Left cardiac atrium (tissue), 4 donors: ENCODE data around the gene KLK6. TPM values are rescaled to one million over a fixed set of nuclear protein-coding genes. Genes with fewer than 3 reads are reported as not detected.

Source experiments
- ATAC-seq, 2 donors: fragments of 200-7000 bp; cut with Tn5 transposase; one replicate each; pipeline ENCODE4 v1.9.1; 2020; ENCODE audit warnings: mild to moderate bottlenecking in 2 of 2, moderate library complexity in 2 of 2
- DNase-seq: peaks from one replicate; pipeline ENCODE4 v3.0.0-alpha.2; 2020
- intact Hi-C, 2 donors: fragments of 100-400 bp; cut with DNase I; formaldehyde crosslinking; loops; one replicate each; pipeline versions ENCODE4 v1.14.1 to v1.15.1; 2022 to 2023
- long read RNA-seq: library from polyadenylated mRNA; unstranded; transcript quantifications from one replicate; pipeline ENCODE4 v2.0.0, GENCODE V29; 2021
- total RNA-seq, 2 donors: library from RNA; stranded (reverse); fragmentation: NEBNext Ultra II Directional; extraction: Animal tissue kit (Norgen Biotek cat#: 25700); gene quantifications; one replicate each; pipeline ENCODE4 v1.2.1, GENCODE V29; 2021
- donor health status: DM: no; HTN: yes; CAD: no.
- donor health status: DM: no; HTN: yes; CAD: no; lungs with severe emphysema.
- donor health status: DM: yes; HTN: yes; CAD: no.
- donor health status: Dilated cardiomyopathy.

The KLK6 gene
- total RNA-seq: not detected
- long read RNA-seq: 0 reads

DNA sequence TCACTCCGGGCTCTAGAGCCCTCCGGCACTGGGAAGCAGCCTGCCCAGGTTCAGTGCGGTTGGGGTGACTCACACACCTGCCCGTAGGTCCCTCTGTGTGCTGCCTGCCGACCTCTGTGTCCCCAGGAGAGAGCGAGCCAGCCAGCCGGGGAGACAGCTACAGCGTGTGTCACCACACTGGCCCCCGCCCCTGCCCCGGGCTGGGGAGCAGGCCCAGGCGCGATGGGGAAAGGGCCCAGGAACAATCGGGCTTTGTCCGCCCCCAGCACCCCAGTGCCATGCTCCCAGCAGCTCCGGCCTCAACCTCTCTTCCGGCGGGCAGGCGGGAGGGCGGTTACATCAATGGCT, at the start of gene KLK6:
Gene KLK6, minus strand, starts transcription at position 179 of the 348 bp plus-strand sequence. CDS start 1,487 bp downstream, outside the sequence.
- intact Hi-C loops: no loop called here
- ATAC-seq (no peak), DNase-seq (no peak)

DNA sequence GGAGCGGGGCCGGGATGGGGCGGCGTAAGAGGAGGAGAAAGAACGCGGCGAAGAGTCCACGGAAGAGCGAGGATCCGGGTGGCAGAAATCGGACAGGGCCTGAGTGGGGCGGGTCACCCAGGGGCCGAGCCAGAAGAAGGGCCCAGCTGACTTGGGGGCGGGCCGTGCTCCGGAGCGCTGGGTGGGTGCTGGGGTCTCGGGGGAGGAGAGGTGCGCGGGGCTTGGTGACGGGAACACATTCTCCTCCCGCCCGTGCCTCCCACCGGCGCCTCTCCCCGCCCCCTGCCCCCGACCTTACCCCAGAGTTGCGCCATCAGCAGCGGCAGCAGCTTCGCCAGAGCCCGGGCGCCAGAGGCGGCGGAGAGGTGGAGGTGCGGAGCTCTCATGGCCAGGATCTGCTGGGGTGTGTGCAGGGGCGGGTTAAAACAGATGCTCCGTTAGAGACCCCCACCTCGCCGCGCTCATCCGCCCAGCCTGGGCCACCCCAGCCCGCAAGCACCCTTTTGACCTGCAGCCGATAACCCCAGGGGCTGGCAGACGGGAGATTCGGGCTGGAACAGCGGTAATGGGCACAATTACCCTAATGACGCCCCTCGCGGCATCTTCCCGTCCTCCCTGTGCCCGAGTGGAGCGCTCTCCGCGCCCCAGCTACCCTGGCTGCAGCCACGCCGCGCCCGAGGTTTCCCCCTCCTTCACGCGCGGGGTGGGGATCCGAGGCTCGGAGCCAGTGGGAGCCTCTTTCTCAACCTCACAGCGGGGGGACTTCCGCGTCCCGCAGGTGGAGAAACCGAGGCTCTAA, 49.6 kb upstream of the KLK6 start:
- intact Hi-C loops: no loop called here
- ATAC-seq: peak; percentile 50 to 81
- peak; percentile 31 for DNase-seq

DNA sequence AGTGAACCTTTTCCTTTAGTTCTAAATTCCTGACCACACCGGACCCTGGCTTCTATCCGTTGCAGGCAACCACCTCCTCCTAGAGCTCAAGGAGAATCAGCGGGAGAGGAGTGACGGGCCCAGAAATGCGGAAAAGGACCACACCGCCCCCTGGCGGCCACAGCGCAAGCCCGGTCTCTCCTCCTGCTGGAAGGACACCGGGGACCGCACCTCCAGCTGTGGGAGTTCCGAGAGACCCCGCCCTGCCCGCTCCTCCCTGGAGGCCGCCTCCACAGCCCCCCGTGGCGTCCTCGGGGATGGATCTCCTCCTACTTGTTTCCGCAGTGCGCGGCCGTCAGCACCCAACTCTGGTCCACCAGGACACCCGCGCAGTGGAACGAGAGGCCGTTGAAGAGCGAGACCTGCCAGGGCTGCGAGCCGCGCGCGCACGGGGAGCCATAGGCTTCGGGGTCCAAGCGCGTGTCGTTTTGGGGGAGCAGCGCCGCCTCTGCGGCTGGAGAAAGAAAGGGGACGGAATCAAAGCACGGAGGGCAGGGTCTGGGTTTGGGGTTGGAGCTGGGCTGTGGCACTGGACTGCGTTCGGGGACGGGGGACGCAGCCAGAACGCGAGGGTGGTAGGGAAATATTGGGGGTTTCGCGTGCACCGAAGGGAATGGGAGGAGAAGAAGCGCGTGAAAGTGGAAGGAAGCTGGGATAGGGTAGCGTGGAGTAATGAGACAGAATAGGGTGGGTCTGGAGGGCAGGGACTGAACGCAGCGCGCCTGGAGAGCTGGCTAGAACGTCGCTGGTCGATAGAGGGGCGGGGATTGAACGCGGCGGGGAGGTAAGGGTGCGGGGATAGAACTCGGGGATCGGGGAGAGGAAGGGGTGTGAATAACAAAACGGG, 47.6 kb upstream of the KLK6 start:
- intact Hi-C loops: no loop called here
- ATAC-seq (peak in 1 of 2 donors; percentile 42), DNase-seq (peak; percentile 38)

DNA sequence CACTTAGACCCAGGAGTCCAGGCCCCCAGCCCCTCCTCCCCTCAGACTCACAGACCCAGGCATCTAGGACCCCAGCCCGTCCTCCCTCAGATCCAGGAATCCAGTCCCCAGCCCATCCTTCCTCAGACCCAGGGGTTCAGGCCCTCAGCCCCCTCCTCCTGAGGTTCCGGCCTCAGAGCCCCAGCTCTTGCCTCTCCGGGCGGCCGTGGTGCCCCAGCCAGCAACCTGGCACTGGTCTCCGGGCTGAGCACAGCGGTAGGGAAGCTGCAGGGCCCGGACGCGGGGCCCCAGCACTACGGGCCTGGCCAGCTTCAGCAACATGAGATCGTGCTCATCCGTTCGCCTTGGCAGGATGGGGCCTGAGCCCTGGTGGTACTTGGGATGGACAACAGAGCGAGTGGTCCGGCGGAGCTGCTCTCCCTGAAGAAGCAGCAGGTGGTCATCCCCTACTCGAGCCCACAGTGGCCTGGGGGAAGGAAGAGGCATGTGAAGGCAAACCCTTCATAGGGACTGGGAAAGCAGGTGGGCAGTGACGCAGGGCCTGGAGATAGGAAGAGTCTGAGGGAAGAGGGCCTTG, 46.4 kb upstream of the KLK6 start:
- ATAC-seq (no peak), DNase-seq (no peak)
- intact Hi-C loops: no loop called here

DNA sequence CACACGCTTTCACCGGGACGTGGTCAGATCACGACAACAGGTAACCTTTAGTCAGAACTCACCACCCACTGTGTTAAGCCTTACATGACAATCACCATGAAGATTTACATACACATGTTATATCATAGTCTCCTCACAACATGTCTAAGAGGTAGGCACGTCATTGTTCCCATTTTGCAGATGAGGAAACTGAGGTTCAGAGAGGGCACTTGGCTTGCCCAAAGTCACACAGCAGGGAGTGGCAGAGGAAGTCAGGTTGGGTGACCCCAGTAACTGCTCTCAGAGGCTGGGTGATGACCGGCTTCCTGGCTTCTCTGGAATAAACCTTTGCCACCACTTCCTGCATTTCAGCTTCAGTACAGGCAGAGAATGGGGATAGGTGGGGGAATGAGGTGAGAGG, 44.9 kb upstream of the KLK6 start:
- intact Hi-C loops: no loop called here
- ATAC-seq (no peak), DNase-seq (no peak)

DNA sequence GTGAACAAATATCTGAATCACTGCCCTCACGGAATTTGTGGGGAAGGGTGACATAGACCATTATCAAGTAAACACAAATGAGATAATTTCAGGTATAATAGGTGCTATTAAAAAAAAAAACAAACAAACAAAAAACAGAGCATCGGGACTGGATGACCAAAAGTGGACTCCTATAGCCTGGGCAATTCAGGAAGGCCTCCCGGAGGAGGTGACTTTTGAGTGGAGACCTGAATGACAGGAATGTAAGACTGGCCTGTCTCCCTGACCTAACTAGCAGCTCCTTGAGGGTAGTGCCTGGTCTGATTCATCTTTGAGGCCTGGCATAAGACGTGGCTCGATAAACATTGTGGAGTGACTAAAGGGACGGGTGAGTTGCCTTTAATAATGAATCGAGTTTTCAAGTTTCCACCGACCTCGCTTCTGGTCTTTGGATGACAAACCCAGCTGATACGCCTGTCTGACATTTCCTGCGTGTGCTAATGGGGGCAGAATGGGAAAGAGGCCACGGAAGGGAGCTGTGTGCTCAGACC, 43.3 kb upstream of the KLK6 start:
- intact Hi-C loops: no loop called here
- no peak for DNase-seq

DNA sequence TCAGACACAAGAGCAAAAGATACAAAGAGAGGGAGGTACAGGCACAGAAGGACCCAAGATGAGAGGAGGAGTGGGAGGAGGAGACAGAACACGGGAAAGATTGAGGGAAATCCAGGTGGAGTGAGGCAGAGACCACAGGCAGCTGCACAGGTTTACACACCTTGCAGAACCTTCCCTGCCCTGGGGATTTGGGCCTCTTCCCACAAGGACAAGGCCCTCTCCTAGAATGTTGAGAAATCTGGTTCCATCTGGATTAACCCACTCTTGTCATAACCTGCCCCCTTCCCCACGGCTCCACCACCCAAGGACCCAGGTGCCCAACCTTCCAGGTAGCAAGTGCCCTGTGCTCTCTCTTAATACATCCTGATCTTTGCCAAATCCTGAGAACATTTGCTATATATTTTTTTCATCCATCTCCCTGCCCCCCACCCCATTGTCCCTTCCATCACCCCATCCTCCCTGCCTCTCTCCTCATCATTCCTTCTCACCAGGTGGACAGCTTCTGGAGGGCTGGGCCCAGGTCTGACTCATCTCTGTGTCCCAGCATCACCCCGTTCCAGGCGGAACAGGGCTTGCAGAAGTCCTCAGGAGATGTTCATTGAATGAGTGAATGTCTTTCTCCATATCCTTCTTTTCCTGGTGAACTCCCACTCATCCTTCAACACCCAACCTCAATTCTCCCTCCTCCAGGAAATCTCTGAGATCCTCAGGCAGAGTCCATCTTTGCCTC, 40.8 kb upstream of the KLK6 start:
- intact Hi-C loops: no loop called here
- ATAC-seq (no peak), DNase-seq (no peak)

More for the DNA sequence above, 43.3 kb upstream of the KLK6 start:
- no peak for ATAC-seq

DNA sequence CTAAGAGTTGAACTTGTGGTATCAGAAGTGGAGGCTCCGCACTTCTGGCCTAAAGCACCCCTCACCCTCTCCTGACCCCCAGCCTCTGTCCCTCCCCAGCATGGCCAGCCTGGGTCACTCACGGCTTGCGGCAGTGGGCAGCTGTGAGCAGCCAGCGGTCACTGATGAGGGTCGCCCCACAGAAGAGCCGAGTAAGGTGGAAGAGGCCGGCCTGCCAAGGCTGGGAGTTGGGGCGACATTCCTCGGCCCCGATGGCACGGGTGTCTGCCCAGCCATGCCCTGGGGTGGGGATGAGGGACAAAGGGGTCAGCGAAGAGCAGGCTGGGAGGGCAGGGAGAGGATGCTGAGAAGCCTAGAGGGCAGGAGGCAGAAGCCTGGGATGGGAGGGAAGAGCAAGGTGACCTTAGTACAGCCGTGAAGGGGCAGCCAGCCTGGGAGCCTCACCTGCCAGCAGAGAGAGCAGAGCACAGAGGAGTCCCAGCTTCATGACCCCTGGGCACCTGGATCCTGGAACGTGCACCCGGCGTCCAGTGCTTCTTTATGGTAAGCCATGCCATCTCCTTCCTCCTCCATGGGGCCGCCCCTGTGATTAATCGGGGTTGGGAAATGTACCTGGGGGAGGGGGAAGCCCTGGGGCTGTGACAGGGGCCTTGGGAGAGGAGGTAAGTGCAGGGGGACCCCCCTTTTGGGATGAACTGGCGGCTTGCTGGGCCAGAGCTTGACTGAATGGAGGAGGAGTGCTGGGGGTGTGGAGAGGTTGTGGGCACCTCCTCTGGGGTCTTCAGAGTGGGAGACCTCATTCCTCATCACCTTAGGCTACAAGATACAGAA, 39.9 kb upstream of the KLK6 start:
- DNase-seq (no peak), ATAC-seq (no peak)
- intact Hi-C loops: no loop called here

DNA sequence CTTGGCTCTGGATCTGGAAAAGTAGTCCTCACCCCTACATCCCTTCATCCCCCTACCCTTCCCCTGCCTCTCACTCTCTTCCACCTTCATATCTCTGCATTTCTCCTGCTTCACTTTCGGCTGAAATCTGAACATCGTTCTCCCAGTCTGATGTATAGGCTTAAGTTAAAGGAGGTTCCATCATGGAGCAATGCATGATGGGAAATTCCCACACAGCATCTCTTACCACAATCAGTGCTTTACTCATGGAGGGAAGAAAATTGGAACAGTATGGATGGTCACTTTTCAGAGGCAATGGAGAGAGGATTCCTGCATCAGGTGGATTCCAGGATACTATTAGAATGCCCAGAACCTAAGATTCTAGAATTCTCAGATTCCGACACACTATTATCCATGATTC, 38.1 kb upstream of the KLK6 start:
- ATAC-seq (no peak), DNase-seq (no peak)
- intact Hi-C loops: no loop called here

DNA sequence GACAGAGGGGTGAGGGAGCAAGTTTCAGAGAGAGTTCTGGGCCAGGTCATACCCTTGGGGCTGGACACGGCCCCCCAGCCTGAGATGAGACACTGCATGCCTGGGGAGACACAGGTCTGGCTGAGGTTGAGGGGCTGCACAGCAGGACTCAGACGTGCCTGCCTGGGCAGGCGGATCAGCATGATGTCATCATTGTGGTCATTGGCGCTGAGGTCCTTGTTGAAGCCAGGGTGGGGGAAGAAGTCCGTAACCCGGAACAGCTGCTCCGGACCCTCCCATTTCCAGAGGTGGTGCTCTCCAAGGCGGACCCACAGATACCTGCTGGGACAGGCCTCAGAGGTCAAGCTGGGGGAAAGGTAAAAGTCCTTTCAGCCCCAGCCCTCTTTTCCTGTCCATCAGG, 37.0 kb upstream of the KLK6 start:
- intact Hi-C loops: no loop called here
- no peak for ATAC-seq
- no peak for DNase-seq

DNA sequence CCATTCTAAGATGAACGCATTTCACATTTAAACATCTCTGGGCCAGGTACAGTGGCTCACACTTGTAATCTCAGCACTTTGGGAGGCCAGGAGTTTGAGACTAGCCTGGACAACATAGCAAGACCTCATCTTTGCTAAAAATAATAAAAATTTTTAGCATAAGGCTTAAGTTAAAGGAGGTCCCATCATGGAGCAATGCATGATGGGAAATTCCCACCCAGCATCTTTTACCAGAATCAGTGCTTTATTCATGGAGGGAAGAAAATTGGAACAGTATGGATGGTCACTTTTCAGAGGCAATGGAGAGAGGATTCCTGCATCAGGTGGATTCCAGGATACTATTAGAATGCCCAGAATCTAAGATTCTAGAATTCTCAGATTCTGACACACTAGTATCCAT, 35.9 kb upstream of the KLK6 start:
- intact Hi-C loops: no loop called here
- ATAC-seq: no peak
- no peak for DNase-seq

DNA sequence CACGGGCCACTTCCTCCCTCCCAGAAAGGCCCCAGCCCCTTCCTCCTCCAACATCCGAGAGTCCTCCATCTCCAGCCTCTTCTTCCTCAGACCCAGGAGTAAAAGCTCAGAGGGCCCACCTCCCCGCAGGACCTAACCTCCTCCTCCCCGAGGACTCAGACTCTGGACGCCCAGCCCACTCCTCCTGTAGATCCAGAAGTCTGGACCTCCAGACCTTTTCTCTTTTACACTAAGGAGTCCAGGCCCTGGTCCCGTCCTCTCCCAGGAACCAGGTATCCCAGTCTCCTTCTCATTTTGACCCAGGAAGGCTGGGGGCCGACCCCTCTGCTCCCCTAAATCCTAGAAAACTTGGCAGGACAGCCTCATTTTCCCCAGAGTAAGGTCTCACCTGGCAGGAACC, 33.9 kb upstream of the KLK6 start:
- intact Hi-C loops: no loop called here
- no peak for DNase-seq
- ATAC-seq: no peak

DNA sequence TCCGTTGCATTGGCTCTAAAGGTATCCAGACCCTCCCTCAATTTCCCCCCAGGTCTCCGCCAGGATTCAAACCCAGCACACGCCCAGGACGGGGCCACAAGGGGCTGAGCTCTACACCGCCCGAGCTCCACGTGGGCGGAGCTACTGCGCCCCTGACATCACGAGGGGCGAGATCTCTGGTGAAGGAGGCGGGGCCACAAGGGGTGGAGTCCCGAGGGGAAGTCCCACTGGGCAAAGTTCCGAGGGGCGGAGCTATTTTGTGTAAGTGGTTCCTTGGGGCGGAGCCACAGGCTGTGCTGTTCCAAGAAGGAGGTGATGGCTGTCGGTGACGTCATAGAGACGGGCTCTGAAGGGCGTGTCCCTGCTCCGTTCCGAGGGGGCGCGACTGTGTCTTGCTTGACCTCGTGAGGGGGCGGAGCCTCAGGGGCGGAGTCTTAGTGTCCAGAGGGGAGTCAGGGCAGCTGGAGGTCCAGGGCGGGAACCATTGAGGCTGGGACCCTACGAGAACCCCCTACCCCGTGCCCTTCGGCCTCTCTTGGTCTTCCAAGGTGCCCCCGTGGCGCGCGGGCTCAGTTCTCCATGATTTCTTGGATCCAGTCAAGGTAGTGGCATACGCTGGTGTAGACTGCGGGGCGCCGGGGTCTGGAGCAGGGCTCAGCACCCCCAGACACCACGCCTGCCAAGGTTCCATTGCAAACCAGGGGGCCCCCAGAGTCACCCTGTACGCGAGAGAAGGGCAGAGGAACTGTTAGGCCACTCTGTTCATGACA, 33.3 kb upstream of the KLK6 start:
- DNase-seq (peak; percentile 37), ATAC-seq (peak; percentile 30 to 84)
- intact Hi-C loops: no loop called here

DNA sequence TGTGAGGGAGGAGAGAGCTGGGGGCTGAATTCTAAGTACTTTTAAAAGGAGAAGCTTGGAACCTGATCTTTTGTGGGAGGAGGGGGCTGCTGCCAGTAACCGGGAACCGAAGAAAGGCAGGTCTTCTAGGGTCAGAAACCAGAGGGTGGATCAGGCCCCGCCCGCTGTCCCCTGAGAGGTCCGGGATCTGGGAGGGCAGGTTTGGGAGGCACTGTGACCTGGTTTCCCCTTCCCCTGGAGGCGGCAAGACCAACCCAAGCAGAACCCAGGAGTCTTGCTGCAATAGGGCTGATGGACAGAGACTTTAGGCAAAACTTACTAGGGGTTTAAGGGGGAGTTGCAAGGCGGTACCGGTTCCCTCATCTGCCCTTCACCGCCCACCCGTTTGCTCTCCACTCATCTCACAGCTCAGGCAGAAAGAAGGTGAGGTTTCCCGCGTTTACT, 32.7 kb upstream of the KLK6 start:
- DNase-seq: no peak
- intact Hi-C loops: no loop called here
- ATAC-seq: peak in 1 of 2 donors; percentile 16

DNA sequence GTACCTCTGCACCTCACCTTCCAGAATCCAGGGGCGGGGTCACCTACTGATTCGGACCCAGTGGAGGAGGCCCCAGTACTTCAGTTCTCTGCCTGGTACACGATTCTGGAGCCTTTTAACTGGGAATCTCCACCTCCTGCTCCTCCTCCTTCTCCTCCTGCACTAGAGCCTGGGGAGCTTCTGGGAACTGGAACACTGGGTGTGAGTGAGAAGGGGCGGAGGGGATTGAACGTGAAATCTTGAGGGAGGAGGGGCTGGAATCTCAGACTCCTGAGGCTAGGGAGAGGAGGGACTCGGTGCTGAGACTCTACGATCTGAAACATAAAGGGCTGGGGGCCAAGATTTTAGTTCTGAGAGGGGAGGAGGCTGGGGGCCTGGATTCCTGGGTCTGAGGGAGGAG, 32.1 kb upstream of the KLK6 start, which contains the start of gene KLK8:
Gene KLK8, minus strand, starts transcription at position 90 of the 400 bp plus-strand sequence. CDS start 437 bp downstream, outside the sequence.
- no peak for DNase-seq
- intact Hi-C loops: no loop called here
- ATAC-seq: peak in 1 of 2 donors; percentile 83

DNA sequence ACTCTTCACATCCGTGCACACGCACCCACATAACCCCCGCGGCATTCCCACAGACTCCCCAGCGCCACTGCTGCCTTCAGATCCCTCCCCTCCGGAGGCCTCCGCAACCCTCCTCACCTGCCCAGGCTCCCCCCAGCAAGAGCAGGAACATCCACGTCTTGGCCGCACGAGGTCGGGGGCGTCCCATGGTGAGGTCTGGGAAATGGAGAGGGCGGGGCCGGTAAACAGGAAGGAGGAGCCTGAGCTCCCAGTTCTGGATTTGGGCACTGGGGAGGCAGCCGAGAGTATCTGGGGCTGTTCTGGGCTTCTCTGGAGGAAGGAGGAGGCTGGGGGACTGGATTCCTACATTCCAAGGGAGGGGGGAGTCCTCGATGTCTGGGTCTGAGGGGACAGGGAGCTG, 31.6 kb upstream of the KLK6 start:
- intact Hi-C loops: no loop called here
- ATAC-seq (no peak), DNase-seq (no peak)

DNA sequence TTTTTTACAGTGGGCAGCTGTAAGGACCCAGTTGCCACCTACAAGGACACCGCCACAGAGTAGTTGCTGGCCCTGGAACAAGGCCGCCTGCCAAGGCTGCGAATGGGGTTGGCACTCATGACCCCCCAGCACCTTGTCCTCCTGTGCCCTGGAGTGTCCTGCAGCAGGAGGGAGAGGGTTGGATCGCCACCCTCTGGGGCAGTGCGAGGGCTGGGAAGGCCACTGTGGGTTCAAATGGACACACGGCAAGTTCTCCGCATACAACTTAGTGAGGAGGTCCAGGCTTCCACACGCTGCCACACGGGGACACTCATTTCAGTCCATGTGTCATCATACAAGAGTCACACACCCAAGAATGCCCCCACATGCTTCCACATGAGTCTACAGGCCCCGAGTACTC, 31.0 kb upstream of the KLK6 start:
- intact Hi-C loops: no loop called here
- DNase-seq (no peak), ATAC-seq (no peak)
